Right lobe of liver (tissue), 4 donors: ENCODE data around the gene PHETA1.

Experiments
- POLR2A ChIP-seq: fragments of 450-650 bp; IDR thresholded peaks from one replicate; pipeline ENCODE4 v1.6.1; 2017; ENCODE audit warnings: antibody characterized with exemption, mild to moderate bottlenecking
- TF ChIP-seq, protein P1 (sequence below), 4 donors: fragments of 200-600 bp in 3 of 4; fragments of 450-650 bp in 1 of 4; IDR thresholded peaks; one replicate each; pipeline versions ENCODE4 v1.5.1 to v1.8.0; 2016 to 2022; ENCODE audit warnings: antibody characterized with exemption in 4 of 4, mild to moderate bottlenecking in 2 of 4
- donor health status: DM: no; HTN: no; CAD: no.
- donor health status: DM: no; HTN: no; CAD: no.
- donor health status: DM: no; HTN: yes; CAD: no.

DNA sequence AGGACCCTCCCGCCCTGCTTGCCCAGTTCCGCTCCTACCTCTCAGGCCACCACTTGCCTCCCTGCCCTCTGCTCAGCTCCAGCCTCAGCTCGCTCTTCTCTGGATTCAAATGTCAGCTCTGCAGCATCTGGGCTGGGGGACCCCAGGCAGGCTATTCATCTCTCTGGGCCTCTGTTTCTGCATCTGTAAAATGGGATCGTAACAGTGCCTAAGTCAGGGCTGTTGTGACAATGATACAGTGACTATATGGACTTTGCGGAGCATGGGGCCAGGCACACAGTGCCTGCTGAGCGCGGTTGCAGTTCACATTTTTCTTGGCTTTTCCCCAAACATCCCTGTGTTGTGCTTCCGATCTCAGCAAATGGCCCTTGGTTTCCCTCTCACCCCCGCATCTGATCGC, 2.8 kb downstream of the PHETA1 start:
- TF ChIP-seq, protein P1, sequence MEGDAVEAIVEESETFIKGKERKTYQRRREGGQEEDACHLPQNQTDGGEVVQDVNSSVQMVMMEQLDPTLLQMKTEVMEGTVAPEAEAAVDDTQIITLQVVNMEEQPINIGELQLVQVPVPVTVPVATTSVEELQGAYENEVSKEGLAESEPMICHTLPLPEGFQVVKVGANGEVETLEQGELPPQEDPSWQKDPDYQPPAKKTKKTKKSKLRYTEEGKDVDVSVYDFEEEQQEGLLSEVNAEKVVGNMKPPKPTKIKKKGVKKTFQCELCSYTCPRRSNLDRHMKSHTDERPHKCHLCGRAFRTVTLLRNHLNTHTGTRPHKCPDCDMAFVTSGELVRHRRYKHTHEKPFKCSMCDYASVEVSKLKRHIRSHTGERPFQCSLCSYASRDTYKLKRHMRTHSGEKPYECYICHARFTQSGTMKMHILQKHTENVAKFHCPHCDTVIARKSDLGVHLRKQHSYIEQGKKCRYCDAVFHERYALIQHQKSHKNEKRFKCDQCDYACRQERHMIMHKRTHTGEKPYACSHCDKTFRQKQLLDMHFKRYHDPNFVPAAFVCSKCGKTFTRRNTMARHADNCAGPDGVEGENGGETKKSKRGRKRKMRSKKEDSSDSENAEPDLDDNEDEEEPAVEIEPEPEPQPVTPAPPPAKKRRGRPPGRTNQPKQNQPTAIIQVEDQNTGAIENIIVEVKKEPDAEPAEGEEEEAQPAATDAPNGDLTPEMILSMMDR (IDR thresholded peaks at IDR 0.05): no peak
- TF ChIP-seq POLR2A: no peak
